ENCODE data around the gene ZNF19. TPM values are rescaled to one million over a fixed set of nuclear protein-coding genes. Genes with fewer than 3 reads are reported as not detected.

ZNF19 gene
- total and polyA plus RNA-seq, 9 of the 15 experiments (the other 6 are each of a cell fraction or from before 2014, with no cell fraction given) = 1.2 to 2.8 (median 1.8) TPM

GRCh38 chr16:71430744-71431143 is 58.4 kb downstream of the ZNF19 start (continued):
- TF ChIP-seq, protein P1, sequence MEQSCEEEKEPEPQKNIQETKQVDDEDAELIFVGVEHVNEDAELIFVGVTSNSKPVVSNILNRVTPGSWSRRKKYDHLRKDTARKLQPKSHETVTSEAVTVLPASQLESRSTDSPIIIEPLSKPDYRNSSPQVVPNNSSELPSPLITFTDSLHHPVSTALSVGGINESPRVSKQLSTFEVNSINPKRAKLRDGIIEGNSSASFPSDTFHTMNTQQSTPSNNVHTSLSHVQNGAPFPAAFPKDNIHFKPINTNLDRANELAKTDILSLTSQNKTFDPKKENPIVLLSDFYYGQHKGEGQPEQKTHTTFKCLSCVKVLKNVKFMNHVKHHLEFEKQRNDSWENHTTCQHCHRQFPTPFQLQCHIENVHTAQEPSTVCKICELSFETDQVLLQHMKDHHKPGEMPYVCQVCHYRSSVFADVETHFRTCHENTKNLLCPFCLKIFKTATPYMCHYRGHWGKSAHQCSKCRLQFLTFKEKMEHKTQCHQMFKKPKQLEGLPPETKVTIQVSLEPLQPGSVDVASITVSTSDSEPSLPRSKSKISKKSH (CRISPR knock-in tag; IDR thresholded peaks at IDR 0.05) = no peak
- TF ChIP-seq, protein P2, sequence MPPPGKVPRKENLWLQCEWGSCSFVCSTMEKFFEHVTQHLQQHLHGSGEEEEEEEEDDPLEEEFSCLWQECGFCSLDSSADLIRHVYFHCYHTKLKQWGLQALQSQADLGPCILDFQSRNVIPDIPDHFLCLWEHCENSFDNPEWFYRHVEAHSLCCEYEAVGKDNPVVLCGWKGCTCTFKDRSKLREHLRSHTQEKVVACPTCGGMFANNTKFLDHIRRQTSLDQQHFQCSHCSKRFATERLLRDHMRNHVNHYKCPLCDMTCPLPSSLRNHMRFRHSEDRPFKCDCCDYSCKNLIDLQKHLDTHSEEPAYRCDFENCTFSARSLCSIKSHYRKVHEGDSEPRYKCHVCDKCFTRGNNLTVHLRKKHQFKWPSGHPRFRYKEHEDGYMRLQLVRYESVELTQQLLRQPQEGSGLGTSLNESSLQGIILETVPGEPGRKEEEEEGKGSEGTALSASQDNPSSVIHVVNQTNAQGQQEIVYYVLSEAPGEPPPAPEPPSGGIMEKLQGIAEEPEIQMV (tag; conservative IDR thresholded peaks at IDR 0.05; ENCODE audit: low read depth) = no peak
- TF ChIP-seq KAT8 (IDR thresholded peaks at IDR 0.05; ENCODE audit: low read depth) (no peak), USF2 (CRISPR knock-in tag; IDR thresholded peaks at IDR 0.05) (no peak), MCM2 (IDR thresholded peaks at IDR 0.05; ENCODE audit: low read depth) (no peak), SAP30 (IDR thresholded peaks at IDR 0.05; ENCODE audit: borderline replicate concordance, insufficient read depth, low read depth, low read length, poor library complexity, severe bottlenecking) (no peak), NCOA6 (IDR thresholded peaks at IDR 0.05) (no peak), LEF1 (IDR thresholded peaks at IDR 0.05) (peak; percentile 72), HDAC2 (IDR thresholded peaks at IDR 0.05) (no peak; the same call in 1 of the 2 replicates), TAL1 (IDR thresholded peaks at IDR 0.05) (peak; percentile 98), RAD21 (CRISPR knock-in tag; conservative IDR thresholded peaks at IDR 0.05 in 1 of 2, IDR thresholded peaks at IDR 0.05 in 1 of 2) (no peak), RB1 (IDR thresholded peaks at IDR 0.05; ENCODE audit: low read depth) (no peak), FOXA1 (IDR thresholded peaks at IDR 0.05; ENCODE audit: borderline replicate concordance) (no peak), ZNF133 (CRISPR knock-in tag; IDR thresholded peaks at IDR 0.05) (no peak), SIX5 (IDR thresholded peaks at IDR 0.05; ENCODE audit: borderline replicate concordance in 1 of 2, insufficient read depth in 1 of 2, low read depth in 1 of 2, low read length in 2 of 2) (no peak), HNRNPUL1 (IDR thresholded peaks at IDR 0.05; ENCODE audit: low read length) (no peak), PHB (CRISPR knock-in tag; IDR thresholded peaks at IDR 0.05) (no peak), IFI16 (CRISPR knock-in tag; IDR thresholded peaks at IDR 0.05) (no peak)
- TF ChIP-seq, protein P3, sequence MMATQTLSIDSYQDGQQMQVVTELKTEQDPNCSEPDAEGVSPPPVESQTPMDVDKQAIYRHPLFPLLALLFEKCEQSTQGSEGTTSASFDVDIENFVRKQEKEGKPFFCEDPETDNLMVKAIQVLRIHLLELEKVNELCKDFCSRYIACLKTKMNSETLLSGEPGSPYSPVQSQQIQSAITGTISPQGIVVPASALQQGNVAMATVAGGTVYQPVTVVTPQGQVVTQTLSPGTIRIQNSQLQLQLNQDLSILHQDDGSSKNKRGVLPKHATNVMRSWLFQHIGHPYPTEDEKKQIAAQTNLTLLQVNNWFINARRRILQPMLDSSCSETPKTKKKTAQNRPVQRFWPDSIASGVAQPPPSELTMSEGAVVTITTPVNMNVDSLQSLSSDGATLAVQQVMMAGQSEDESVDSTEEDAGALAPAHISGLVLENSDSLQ (IDR thresholded peaks at IDR 0.05) = peak; percentile 84
- TF ChIP-seq, protein P4, sequence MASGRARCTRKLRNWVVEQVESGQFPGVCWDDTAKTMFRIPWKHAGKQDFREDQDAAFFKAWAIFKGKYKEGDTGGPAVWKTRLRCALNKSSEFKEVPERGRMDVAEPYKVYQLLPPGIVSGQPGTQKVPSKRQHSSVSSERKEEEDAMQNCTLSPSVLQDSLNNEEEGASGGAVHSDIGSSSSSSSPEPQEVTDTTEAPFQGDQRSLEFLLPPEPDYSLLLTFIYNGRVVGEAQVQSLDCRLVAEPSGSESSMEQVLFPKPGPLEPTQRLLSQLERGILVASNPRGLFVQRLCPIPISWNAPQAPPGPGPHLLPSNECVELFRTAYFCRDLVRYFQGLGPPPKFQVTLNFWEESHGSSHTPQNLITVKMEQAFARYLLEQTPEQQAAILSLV (tag; IDR thresholded peaks at IDR 0.05) = no peak
- TF ChIP-seq, protein P5, sequence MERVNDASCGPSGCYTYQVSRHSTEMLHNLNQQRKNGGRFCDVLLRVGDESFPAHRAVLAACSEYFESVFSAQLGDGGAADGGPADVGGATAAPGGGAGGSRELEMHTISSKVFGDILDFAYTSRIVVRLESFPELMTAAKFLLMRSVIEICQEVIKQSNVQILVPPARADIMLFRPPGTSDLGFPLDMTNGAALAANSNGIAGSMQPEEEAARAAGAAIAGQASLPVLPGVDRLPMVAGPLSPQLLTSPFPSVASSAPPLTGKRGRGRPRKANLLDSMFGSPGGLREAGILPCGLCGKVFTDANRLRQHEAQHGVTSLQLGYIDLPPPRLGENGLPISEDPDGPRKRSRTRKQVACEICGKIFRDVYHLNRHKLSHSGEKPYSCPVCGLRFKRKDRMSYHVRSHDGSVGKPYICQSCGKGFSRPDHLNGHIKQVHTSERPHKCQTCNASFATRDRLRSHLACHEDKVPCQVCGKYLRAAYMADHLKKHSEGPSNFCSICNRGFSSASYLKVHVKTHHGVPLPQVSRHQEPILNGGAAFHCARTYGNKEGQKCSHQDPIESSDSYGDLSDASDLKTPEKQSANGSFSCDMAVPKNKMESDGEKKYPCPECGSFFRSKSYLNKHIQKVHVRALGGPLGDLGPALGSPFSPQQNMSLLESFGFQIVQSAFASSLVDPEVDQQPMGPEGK (CRISPR knock-in tag; IDR thresholded peaks at IDR 0.05; ENCODE audit: borderline replicate concordance) = peak; percentile 59; the same call in 1 of the 2 replicates
